TTC549 (cell line): Measurements from ENCODE around the gene SARS1.
"Not testable (repeated sequence)": the region's sequence is repeated elsewhere in the genome, so short reads cannot be mapped to it uniquely, and the experiment has no call there.

Experiments
- FAIRE-seq: peaks from 2 replicates; lab custom pipeline; 2012; peaks lifted over from hg19 to GRCh38; lab: Jason Lieb, UNC

SARS1 gene

DNA sequence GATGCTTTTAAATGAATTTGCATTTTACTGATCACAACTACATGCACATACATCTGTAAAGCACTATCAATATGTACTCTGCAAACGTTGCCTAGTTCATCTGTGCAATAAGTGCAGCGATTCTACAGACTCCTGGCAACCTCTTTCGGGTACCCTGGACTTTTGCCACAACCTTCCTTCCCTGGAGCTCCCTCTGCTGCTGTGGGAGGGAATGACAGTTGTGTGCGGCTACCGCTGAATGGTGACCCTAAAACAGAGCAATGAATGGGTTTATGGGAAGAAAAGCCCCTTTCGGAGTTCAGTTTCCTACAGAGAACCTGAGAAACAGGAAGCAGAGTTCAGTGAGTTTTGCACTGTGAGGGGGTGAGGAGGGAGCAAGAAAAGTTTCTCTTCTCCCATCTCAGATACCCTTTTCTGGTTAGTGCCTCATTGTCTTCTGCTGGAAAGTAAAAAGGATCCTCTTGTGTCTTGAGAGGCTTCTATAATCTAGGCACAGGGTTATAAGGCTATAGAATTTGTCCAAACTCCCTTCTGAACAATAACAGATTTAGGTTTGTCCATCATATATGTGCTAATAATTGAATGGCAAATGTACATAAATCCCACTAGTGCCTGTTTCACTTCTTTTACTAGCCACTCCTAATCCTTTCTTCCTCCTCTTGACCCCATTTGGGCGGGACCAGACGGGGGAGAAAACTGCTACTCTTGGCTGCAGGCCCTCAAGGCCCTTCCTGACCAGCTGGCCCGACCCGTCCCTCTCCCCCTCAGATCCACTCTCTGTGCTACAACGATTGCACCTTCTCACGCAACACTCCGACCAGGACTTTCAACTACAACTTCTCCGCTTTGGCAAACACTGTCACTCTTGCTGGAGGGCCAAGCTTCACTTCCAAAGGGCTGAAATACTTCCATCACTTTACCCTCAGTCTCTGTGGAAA, 19.8 kb upstream of the SARS1 start:
- FAIRE-seq: no peak

DNA sequence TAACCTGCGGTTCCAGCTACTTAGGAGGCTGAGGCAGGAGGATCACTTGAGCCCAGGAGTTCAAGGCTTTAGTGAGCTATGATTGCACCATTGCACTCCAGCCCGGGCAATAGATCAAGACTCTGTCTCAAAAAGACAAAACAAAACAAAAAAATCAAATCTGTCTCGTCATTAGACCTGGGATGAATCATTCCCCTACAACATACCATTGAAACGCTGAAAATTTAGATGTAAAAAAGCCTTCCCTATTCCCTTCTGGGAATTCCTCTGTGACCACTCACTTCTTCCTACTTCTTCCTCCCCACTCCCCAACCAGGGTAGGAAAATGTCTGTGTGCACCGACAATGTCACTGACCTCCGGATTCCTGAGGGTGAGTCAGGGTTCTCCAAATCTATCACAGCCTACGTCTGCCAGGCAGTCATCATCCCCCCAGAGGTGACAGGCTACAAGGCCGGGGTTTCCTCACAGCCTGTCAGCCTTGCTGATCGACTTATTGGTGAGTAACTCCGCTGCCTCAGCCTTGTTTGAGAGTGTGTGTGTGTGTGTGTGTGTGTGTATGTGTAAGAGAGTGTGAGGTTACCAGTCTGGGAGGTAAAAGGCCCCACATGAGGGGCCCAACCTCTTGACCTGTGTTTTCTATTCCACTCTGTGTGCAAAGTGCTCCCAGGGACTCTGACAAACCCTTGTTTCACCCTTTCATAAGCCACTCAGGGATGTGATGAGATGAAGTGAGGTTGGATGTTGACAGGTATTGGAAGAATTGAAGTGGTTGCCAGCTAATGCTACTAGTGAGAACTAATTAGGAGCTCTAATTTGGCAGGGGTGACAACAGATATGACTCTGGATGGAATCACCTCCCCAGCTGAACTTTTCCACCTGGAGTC, 16.3 kb upstream of the SARS1 start:
- FAIRE-seq: no peak

DNA sequence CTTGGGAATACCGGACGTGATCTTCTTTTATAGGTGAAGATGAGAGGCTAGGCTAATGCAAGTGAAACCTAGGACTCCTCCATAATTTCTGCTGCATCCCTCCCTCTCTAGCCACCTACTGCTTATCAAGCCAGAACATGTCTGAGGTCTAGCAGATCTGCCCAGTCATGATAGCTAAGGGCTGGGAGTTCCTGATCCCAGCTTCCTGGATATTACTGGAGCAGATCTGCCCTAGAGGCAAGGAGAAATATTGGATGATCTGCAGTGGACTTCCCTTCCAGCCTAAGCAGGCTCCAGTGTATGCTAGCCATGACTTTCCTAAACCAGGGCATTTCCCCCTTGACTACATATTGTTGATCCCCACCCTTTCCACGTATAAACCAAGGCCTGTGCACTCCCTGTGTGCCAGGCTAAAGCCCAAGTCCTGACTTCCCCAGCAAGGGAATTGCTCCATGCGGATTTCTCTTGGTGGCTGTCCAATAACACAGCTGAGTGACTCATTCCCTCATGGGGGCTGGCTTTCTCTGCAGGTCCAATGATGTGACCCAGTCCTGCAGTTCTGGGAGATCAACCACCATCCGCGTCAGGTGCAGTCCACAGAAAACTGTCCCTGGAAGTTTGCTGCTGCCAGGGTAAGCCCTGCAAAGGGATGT, 15.5 kb upstream of the SARS1 start:
- no peak for FAIRE-seq

DNA sequence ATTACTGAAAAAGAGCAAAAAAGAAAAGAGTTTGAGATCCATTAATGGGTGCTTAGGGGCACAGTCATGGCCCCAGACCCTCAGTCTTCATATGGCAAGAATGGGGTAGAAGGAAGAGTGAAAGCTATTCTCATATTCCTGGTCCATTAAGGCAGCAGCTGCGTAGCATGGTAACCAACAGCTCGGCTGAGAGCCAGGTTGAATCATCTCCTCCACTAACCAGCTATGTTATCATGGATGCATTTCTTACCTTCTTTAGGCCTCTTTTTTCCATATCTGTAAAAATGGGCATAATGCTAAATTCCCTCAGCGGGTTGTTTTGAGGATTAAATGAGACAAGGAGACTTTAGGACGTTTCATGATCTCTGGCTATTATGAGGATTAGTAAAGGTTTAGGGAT, 15.0 kb upstream of the SARS1 start:
- FAIRE-seq: no peak

DNA sequence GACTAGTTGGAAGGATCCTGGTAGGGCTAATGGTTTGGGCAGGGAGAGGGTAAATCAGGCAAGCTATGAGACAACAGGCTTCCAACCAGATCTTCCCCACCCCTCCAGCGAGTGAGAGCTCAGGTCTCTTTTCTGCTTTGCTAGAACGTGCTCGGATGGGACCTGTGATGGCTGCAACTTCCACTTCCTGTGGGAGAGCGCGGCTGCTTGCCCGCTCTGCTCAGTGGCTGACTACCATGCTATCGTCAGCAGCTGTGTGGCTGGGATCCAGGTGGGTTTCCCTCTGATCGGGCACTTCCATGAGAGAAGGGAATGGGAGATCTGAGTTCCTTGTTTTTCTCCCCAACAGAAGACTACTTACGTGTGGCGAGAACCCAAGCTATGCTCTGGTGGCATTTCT, 14.0 kb upstream of the SARS1 start:
- FAIRE-seq: no peak

DNA sequence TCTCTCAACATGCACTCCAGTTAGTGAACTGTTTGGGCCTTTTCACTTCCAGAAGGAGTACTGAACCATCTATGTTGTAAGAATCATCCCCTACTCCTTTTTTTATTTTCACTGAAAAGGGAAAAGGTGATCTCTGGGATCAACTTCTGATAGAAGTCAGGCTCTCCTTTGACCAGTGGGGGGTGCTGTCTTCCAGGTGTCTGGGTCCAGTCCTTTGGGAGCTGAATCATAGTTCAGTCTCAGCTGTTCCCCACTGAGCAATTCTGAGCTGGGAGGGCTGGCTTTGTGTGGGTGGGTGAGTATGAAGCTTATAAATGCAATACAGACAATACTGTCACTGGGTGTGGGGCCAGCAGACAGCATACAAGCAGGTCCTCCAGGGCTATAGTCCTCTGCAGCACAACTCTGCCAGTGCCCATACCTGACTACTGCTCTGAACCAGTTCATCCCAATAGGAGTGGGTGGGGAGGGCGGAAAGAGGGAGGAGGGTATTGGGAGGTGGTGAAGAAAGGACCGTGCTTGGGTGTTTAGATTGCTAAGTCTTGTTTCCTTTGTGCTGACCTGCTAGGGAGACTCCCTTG, 12.5 kb upstream of the SARS1 start:
- no peak for FAIRE-seq

DNA sequence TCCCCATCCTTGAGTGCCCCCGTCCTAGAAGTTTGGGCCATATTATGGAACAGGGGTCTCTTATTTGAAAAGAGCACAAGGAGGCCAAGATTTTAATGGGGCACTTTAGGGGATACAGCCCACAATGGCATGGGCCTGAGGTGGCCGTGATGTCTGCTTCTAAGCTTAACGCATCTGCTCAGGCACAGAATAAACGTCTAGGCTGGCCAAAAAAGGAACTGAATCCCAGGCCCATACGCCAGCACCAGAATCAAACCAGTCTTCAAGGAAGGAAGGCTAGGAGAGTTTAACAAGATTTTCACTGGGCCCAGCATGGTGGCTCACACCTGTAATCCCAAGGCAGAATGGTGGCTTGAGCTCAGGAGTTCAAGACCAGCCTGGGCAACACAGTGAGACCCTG, 9.2 kb upstream of the SARS1 start:
- no peak for FAIRE-seq

DNA sequence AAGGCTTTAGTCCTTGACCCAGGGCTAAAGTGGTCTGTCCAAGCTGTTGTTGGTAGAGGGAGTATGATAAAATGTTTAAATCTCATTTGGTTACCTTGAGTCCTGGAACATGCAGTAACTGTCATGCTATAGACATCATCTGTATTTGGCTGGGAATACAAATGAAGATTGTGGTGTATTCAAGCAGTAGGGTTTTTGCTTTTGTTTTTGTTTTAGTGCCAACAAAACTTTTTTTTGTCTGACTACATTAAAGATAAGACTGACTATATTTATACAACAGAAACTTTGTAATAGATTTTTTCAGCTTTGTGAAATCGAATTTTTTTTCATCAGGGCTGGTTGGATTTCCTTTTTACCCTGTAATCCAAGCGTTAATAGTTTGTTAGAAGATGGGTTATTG, 7.4 kb upstream of the SARS1 start:
- no peak for FAIRE-seq

DNA sequence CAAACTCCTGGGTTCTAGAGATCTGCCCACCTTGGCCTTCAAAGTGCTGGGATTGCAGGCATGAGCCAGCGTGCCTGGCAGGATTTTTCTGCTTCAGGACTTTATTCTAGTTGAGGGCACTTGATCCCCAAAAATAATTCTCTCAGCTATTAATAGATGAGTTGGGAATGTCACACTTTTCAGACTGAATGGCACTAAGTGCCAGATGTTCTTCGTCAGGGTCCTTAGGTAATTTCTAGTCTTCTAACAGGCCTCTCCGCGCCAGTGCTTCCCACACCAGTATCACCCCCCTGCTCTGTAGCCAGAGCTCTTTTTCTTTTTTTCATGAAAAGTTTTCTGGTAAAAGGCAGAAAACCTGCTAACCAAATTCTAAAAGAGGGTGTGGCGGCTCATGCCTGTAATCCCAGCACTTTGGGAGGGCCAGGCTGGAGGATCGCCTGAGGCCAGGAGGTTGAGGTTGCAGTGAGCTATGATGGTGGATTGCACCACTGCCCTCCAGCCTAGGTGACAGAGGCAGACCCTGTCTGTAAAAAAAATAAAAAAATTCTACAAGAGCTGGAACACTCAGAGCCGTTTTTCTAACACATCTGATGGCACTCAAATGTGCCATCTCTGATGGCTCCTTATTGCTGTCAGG, 6.1 kb upstream of the SARS1 start:
- no peak for FAIRE-seq

DNA sequence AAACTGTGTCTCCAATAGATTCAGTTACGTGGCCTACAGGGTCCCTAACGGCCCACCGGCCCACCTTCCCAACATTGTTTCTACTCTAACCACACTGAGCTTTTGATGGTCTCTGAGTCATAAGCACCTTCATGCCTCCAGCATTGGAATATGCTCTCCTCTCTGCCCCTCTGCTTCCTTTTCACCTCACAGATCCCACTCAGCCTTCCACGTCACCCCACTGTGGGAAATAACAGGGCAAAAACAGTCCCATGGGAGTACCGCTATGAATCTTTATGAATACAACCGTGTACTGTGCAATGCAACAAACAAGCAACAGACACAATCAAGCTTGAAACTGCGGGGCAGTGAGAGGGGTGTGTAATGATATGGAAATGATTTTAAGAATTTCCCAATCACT, 5.3 kb upstream of the SARS1 start:
- FAIRE-seq: no peak

DNA sequence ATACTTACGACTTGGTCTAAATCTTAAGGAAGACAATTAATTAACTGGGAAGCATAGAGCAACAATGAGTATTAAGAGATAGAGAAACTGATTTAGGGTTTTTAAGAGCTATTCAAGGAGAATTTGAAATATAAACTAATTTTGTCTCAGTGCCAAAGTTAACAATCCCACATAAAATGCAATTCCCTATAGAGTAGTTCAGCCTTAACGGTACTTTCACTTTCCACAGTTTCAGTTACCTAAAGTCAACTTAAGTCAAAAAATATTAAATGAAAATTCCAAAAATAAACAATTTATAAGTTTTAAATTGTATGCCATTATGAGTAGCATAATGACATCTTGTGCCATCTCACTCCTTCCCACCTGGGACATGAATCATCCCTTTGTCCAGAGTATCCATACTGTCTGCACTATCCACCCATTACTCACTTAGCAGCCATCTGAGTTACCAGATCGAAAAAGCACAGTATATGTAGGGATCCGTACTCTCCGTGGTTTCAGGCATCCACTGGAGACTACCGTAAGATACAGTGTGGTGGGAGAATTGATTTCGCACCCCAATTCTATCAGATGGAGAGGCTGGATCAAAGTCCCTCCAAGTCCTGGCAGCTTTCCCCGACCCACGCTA, 4.8 kb upstream of the SARS1 start:
- no peak for FAIRE-seq

DNA sequence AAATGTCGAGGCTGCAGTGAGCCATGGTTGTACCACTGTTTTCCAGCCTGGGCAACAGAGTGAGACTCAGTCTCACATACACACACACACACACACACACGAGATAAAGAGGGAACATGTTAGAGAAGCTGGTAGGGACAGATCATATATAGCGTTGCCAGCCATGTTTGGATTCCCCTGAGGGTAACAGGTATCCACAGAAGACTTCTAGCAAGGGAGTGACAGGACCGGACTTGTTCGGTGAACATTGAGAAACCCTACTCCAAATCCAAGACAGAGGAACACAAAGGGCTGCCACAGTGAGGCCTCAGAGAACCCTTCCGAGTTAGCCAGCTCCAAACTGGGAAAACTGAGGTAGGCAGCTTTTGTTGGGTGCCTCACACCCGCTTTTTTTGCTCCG, 3.7 kb upstream of the SARS1 start:
- FAIRE-seq: no peak

DNA sequence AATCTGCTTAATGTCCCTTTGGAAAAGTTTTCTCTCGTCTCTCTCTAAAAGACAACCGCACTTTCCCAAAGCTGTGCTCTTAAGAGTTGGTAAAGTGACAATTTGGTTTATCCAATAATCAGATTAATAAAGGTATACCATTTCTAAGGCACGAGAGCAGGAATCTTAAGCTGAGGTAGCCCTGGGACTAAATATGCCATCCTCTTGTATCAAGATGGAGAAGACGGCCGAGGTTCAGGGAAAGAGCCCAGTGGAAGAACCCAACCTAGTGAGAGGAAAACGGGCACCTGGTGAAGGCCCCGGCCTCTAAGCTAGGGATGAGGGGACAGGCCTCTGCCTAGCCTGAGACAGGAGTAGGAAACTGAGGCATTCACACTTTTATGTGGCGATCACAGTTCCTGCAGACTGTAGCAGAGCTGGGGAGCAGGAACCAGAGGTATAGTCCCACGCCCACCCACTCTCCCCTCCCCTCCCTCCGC, 334 bp upstream of the SARS1 start:
- FAIRE-seq: no peak

DNA sequence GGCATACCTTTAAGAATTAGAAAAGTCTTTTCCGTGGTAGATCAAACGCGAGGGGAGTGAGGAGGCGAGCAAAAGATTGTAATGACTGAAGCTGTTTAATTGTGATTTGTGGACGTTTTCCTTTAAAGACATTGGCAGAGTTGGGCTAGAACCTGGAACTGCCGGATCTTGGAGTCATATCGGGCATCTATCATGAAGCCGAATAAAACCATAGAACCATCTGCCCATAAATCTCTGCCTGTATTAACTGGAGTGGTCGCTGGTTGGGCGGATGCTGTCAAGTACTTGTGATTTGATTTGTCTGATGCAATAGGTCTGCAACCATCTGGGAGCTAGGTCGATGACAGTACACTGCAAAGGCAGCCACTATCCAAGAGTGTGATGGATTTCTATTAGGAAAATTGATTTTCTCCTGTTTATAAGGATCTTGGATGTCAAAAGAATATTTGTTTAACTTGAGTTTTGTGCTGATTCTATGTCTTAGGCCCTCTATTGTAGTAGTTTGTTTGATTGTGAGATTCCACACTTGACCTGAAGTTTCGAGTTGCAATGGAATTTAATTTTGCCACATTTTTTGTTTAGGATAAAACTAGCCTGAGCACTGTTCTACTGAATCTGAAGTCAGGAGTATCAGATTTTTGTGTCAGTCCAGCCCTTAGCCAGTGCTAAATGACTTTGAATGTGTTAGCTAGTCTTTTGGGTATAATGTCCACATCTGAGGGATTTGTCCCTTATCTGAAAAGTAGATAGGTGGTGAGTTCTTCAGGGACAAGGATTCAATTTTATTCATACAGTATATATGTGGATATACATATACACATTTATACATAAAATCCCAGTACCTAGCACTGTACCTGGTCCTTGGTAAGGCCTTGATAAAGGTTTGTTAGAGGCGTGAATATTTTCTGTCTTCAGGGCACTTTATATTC, 1.2 kb downstream of the SARS1 start:
- FAIRE-seq: no peak

DNA sequence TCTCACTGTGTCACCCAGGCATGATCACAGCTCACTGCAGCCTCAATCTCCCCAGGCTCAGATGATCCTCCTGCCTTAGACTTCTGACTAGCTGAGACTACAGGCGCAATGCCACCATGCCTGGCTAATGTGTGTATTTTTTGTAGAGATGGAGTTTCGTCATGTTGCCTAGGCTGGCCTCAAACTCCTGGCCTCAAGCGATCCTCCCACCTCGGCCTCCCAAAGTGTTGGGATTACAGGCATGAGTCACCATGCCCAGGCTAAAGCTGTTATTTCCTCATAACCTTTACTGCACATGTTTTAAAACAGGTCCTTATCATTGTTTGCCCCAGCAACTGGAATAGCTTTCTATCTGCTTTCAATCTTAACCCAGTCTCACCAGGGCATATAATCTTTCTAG, 2.9 kb downstream of the SARS1 start:
- no peak for FAIRE-seq

DNA sequence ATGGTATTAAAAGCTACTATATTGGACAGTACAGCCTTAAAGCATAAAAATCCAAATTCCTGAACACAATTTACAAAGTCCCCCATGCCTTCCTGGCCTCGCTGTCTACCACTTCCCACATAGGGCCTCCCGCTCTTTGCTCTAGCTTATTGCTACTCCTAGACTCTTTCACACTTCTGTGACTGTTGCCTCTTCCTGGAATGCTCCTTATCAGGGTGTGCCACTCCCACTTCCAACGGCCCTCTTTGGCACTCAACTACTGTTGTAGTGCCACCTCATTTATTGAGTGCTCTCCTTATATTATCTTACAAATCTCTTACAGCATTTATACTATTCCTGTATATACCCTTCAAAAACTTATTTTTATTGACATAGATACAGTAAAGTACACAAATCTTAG, 4.8 kb downstream of the SARS1 start:
- FAIRE-seq: no peak

DNA sequence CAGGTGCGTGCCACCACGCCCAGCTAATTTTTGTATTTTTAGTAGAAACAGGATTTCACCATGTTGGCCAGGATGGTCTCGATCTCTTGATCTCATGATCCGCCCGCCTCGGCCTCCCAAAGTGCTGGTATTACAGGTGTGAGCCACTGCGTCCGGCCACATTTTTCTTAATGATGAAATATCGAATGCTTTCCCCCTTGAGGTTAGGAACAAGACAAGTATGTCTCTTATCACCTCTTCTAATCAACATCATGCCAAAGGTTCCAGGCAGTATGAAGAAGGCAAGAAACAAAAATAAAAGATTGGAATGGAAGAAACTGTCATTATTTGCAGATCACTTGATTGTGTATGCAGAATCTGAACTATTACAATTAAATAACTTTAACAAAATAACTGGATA, 7.5 kb downstream of the SARS1 start:
- not testable (repeated sequence) for FAIRE-seq

DNA sequence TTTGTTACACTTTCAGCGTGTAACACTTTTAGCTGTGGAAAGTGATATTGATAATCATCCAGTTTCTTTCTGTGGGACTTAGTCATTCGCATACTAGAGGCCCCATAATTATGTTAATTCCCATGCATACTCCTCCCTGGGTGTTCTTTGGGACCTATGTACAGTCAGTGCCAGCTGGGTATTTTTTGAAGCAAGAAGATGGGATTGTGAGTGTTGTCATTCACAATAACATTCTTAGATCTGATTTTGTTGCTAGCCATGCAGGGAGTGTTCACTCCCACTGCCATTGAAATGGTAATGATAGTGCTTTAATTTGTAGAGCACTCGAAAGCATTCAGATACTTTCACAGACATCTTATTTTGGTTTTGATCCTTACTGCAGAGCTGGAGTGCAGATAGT, 11.6 kb downstream of the SARS1 start:
- FAIRE-seq: no peak

DNA sequence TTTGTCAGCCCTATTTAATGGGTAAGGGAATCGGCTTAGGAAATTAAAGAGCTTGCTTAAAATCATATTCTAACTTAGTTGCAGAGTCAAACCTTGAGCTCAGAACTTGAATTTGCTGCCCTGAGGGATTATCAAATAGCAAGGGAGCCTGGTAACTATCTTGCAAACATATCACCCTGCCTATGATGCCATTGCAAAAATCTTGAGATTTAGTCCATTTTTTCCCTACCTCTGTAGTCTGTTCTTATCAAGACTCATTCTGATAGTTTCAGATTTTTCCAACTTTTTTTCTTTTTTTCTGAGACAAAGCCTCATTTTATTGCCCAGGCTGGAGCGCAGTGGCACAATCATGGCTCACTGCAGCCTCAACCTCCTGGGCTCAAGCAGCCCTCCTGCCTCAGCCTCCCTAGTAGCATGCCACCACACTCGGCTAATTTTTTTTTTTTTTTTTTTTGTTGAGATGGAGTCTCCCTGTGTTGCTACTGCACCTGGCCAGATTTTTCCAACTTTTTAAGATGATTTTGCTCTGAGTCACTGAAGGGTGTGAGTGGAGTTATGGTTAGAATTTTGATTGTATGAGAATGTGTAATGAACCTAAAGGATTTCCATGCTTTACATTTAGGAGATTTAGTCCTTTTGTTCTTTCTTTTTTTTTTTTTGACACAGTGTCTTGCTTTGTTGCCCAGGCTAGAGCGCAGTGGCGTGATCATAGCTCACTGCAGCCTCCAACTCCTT, 12.2 kb downstream of the SARS1 start:
- no peak for FAIRE-seq

DNA sequence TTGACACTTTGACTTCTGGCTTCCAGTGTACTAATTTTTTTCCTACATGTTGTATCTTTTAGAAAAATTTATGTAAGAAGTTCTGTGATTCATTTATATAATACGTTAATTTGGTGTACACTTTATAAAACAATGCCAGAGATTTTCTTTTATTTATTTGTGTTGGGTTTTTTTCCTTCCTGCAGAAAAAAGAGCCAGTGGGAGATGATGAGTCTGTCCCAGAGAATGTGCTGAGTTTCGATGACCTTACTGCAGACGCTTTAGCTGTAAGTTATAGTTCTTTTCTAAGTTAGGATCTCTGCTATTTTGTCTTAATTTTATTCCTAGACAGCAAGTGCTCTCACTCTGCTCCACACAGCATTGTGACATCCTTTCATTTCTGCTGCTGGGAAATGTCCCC, 14.4 kb downstream of the SARS1 start:
- FAIRE-seq: no peak
